ENCODE data around the gene ABLIM1. TPM values are rescaled to one million over a fixed set of nuclear protein-coding genes. Genes with fewer than 3 reads are reported as not detected.
A peak's percentile ranks its signal among the peaks of the same experiment; 100 is the strongest.

Gene ABLIM1
- total and polyA plus RNA-seq, 8 donors, result 13.3 to 44.5 (median 33.3) TPM

DNA sequence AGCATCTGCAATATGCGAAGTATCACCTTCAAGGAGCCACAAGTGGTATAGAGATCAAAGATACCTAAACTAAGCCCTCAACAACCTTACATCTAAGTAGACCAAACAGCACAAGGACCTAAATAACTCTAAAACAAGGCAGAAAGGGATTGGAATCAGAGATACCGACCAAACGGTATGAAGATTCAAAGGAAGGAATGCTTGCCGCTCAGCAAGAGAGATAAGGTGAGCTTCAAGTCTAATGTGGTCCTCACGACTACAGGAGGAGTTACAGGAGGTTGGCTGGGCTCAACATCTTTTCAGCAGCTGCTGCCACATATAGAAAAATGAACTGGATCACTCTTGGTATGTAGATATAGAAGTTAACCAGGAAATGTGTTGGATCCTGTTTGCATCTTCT lies 11.6 kb downstream of the ABLIM1 start:
- intact Hi-C loops (cut with DNase I), result no loop called here
- WGBS, 2 donors, result 83 to 95% methylated on average over 5 of the region's 5 CpGs
- H3K27ac ChIP-seq, result no peak overlapping the region
- H3K27me3 ChIP-seq, result no peaks in the 10 kb centered on the region
- peaks cover 4 to 14% (median 4%) of the 10 kb centered on the region in 3 donors for H3K4me1 ChIP-seq
- H3K36me3 ChIP-seq, result no peaks in the 10 kb centered on the region
- no peak for TF ChIP-seq CTCF (IDR thresholded peaks at IDR 0.05)
- H3K9me3 ChIP-seq, result no peaks in the 10 kb centered on the region
- ATAC-seq, result no peak
- no peak for FAIRE-seq
- DNase-seq, result no peak
- H3K4me3 ChIP-seq, result no peak overlapping the region

DNA sequence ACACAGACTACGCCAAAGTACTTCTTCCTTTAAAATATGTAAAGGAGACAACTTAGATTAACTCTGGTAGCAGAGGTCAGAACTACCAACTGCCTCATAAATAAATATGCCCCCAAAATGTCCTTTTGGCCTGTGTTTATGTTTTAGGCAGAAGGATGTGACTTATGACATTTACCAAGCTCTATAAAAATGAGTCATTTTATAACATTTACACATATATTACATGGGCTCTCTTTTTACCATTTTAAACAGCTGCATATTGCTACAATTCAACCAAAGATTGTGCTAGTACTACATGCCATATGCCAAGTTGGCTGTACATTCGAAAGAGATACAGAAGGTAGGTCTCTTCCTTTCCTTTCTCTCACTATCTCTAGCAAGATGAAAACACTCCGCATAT lies 12.4 kb downstream of the ABLIM1 start:
- Histone ChIP-seq H3K36me3 (no peaks in the 10 kb centered on the region), H3K27ac (no peak overlapping the region), H3K9me3 (no peaks in the 10 kb centered on the region), H3K4me3 (no peak overlapping the region), H3K27me3 (no peaks in the 10 kb centered on the region), H3K4me1 (peaks cover 4 to 14% (median 4%) of the 10 kb centered on the region in 3 donors)
- intact Hi-C loops (cut with DNase I), result no loop called here
- FAIRE-seq (no peak), DNase-seq (no peak), ATAC-seq (no peak)
- whole genome bisulfite sequencing, 2 donors, result 63 to 65% methylated on average over 3 of the region's 3 CpGs
- TF ChIP-seq CTCF (IDR thresholded peaks at IDR 0.05), result no peak

DNA sequence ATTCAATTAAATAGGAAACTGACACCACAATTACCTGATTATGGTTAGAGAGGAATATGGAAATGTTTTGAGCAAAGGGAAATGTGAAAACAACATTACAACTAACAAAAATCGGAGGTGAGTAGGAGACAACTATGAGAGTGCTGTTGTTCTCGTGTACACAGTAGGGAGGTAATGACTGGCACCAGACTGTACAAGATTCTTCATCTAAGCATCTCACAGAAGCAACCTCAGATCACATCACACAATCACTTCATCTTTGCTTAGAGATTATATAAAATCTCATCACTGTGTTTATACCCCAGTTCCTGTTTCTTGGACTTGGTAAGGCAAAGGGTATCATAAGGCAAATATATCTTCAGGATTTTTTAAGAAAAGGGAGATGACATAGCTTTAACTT lies 14.9 kb downstream of the ABLIM1 start:
- Histone ChIP-seq H3K27ac (peak overlapping the region in 1 of 4 donors; percentile 32), H3K36me3 (no peaks in the 10 kb centered on the region), H3K4me3 (no peak overlapping the region), H3K27me3 (no peaks in the 10 kb centered on the region), H3K9me3 (no peaks in the 10 kb centered on the region), H3K4me1 (peaks cover 4 to 10% (median 4%) of the 10 kb centered on the region in 3 donors)
- WGBS, 2 donors, result 41 to 69% methylated on average over 2 of the region's 2 CpGs
- FAIRE-seq (no peak), ATAC-seq (no peak), DNase-seq (no peak)
- no peak for TF ChIP-seq CTCF (IDR thresholded peaks at IDR 0.05)
- intact Hi-C loops (cut with DNase I), result no loop called here

DNA sequence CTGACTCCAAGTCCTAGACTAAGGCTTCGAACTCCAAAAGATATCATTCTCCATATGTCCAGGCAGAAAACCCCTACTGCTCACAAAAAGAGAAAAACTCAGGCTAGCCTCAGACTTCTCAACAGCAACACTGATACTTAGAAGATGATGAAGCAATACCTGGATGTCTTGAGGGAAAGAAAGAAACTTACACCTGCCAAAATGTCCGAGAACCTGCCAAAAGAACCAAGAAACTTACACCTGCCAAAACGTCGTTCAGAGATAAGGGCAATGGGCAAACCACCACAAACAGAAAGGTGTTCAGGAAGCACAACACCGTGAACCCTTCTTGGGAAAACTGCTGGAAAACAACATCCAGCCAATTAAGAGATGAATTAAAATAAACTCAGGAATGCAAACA lies 15.3 kb downstream of the ABLIM1 start:
- peak overlapping the region in 1 of 4 donors; percentile 32 for H3K27ac ChIP-seq
- 19 to 20% methylated on average over 5 of the region's 5 CpGs for WGBS, 2 donors

More for the DNA sequence above, 15.3 kb downstream of the ABLIM1 start:
- TF ChIP-seq CTCF (IDR thresholded peaks at IDR 0.05), result no peak
- ATAC-seq, result peak; percentile 58 to 74 (median 71)
- no peak for DNase-seq
- intact Hi-C loops (cut with DNase I), result no loop called here
- Histone ChIP-seq H3K9me3 (no peaks in the 10 kb centered on the region), H3K27me3 (no peaks in the 10 kb centered on the region), H3K4me1 (peaks cover 4 to 10% (median 4%) of the 10 kb centered on the region in 3 donors), H3K4me3 (no peak overlapping the region), H3K36me3 (no peaks in the 10 kb centered on the region)
- no peak for FAIRE-seq

Measured in pancreas (tissue), 10 donors.